Measurements from ENCODE around the gene DDR2.

DNA sequence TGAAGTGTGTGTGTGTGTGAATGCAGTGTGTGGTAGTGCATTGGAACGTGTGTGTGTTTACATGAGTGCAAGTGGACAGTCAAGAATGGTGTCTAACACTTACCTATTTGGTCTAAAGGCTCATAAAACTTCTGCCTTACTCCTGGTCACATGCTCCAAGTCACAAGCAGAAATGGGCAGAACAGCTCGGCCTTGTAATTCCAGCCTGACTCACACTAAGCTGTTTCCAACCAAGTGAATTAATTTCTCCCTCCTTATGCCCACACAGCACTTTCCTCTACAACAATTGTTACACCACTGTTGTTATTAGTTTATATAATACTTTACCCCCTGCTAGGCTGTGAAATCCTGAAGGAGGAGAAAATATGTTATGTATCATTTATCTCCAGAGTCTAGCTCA, 43.8 kb downstream of the DDR2 start:
- TF ChIP-seq FOXA1 (IDR thresholded peaks at IDR 0.05) (no peak), L3MBTL2 (conservative IDR thresholded peaks at IDR 0.05) (no peak)

Measured in HEK293T (cell line).